HG03025 (cell line): Measurements from ENCODE around the gene HMGN3.

Source experiments
- ATAC-seq: cut with Tn5 transposase; IDR thresholded peaks from one replicate; pipeline ENCODE4 v1.9.1; 2021; ENCODE audit warnings: mild to moderate bottlenecking, moderate library complexity; ENCODE audit not compliant: unreplicated experiment, low FRiP score

The HMGN3 gene

GRCh38 chr6:79233611-79234149 lies 802 bp downstream of the HMGN3 start:
- ATAC-seq: peak; percentile 69

DNA sequence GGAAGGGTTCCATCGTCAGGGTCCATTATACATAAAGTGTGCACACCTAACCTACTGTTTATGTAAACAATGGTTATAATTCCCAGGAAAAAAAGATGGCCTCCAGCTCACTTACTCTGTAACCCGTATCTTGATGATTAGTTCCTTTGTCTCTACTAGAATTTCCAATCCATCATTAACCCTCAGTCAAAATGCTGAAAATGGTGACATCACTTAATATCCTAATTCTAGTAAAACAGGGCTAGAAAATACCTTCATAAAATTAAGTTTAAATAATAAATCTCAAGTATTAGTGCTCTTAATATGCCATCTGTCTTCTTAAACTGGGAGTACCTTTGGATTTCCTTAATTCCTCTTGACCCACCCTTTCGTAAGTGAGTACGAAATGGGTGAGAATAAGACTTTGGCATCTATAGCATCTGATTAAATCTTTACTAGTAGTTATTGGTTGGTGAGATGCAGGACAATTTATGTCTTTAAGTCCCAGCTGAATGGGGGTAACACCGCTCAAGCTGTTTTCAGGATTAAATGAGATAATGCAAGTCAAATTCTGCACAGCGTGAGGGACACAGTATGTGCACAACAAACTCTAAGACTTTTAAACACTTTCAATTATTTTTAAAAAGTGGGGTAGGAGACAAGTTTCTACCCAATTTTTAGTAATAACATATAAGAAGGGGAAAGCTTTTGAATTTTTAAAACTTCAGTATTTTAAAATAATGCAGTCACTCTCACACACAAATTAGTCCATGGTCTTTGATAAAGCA lies 1.6 kb downstream of the HMGN3 start:
- no peak for ATAC-seq

DNA sequence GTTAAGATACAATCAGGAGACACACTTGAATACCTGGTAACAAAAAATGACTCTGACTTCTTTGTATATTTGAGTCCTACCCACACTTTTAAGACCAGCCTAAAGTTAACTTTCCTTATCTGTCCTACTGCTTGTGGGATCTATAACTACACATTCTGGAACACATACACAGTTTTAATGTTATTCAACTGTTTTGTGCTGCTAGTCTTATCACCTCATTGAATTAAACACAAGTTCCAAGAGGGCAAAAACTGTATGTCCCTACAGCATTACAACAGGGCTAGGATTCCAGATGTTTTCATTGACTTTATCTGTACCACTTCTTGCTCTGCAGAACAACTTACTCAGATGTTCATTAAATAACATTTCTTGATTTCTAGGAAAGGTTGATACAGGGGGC lies 2.8 kb downstream of the HMGN3 start:
- ATAC-seq: no peak

DNA sequence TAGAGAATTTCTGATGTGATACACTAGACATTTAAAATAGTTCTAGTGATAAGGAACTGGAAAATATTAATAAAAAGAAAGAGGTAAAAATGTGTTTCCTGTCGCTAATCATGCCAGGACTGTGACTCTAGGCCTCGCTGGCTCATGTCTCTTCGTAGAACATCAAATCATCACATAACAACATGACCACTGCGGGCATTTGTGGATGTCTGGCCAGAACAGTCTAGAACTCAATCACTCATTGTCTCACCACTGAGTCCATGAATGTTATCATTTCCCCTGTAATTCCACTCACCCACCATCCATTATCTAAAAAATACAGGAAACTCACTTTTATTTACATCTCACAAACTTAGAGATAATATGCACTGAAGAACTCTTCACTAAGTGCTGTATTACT lies 3.4 kb downstream of the HMGN3 start:
- no peak for ATAC-seq

- no peak for ATAC-seq
Measured at GRCh38 chr6:79230149-79230548, 4.3 kb downstream of the HMGN3 start.

GRCh38 chr6:79227445-79227844 lies 7.0 kb downstream of the HMGN3 start:
- no peak for ATAC-seq

DNA sequence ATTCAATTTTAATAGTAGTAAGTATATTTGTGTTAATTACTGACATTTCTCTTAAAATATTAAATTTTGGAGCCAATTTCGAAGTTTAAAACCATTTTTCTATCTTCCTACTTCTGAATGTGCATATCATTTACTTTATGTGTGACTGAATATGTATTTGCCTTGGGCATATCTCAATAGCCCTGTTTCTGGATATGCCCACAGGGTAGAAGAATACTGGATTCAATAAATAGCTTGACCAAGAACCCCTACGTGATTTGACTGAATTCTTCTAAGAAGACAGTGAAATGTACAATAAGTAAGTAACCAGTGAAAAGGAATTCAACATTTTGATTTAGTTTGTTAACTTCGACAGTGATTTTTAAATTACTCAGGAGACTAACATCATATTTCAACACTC lies 7.8 kb downstream of the HMGN3 start:
- no peak for ATAC-seq

DNA sequence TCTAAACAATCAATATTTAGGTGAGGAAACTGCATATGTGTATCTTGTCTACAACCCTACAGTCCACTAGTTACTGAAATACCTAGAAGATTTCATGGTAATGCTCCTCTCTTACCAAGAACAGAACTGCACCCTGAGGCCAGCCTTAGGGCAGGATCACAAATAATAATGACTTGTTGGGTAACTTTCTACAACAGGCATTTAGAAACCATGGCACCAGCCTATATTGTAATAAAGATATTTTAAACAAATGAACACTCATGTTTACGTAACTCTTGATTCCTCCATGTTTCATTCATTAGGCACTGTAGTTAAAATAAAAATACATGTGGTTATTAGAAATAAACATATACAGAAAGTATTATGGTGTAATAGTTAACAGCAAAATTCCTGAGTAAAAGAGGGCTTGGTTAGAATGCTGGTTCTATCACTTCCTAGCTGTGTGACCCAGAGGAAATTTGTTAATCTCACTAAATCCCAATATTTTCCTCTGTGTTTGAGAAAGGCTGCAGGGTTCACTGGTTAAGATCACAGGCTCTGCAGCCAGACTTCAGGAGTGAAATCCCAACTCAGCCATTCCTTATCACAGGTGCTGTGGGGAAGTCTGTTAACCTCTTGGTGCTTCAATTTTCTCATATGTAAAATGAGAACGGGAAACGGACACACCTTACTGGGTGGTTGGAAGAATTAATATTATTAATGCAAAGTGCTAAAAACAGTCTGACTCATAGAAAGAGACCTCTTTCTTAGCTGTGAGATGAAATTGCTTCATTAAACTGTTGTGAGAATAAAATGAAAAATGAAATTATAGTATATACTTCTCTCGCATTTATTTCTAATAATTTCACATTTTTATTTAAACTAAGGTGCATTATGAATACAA lies 8.5 kb downstream of the HMGN3 start:
- no peak for ATAC-seq

- ATAC-seq: no peak
Measured at GRCh38 chr6:79223611-79224404, 10.7 kb downstream of the HMGN3 start.

DNA sequence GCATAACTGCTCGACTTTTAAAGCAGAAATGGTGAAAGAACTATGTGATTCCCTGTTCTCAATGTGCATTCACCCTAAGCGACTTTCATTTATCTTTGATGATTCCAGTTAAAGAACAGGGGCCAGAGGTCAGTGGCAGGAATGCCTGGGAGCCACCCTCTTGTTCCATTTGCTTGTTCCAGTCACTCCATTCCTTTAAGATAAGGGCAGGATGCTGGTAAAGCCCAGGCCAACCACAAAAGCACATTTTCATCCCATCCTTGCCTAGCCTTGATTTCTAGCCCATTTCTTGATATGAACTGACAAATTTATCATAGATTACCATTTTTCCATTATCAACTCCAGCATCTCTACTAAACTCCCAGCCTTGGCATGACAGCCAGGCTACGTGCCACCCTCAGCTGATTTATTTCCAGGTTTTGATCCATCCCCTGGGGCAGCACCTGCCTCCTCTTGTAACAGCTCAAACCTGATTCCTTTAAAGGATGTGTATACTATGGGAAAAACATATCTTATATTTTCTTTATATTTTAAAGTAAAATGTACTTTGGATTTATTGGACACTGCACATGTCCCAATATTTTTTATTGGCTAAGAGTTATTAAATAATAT lies 19.2 kb downstream of the HMGN3 start:
- ATAC-seq: no peak

DNA sequence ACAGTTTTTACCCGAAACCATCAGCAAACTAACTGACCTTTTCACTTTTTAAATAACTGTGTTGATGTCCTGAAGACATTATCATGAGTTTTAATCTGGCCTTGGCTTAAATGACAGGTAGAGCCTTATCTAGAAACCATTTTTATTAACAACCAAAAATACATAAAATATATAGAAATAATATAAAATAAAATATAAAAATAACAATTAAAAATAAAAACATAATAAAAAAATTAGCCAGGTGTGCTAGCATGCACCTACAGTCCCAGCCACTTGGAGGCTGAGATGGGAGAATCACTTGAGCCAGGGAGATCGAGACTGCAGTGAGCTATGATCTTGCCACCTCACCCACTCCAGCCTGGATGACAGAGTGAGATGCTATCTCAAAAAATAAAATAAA lies 21.6 kb downstream of the HMGN3 start:
- no peak for ATAC-seq

GRCh38 chr6:79208816-79209215 lies 25.7 kb downstream of the HMGN3 start:
- ATAC-seq: no peak

DNA sequence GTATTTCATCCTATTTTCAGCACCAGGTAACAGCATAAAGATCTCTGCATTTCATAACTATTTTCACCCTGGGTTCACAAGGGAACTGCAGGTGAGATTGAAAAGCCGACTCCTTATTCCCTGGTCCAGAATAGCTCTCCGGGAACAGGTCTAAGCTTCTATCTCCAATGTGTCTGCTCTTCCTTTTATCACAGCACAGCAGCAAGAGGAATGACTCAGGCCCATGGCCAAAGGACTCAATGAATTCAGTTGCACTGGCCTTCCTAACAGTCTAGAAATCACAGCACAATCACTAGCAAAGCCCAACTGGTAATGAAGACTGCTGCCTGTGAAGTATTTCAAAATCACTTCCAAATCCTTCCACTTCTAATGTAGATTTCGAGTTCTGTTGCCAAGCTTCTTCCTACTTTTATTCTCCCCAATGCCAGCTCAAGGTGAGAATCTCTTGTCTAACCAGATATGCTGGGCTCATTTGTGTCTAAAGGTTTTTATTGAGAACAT lies 30.7 kb downstream of the HMGN3 start:
- no peak for ATAC-seq

- ATAC-seq: no peak
Measured at GRCh38 chr6:79202556-79202955, 31.9 kb downstream of the HMGN3 start.

GRCh38 chr6:79201983-79202382 lies 32.5 kb downstream of the HMGN3 start:
- no peak for ATAC-seq

GRCh38 chr6:79201143-79201542 lies 33.3 kb downstream of the HMGN3 start:
- ATAC-seq: no peak

GRCh38 chr6:79196912-79197311 lies 37.6 kb downstream of the HMGN3 start:
- ATAC-seq: no peak

- no peak for ATAC-seq
Measured at GRCh38 chr6:79193971-79194370, 40.5 kb downstream of the HMGN3 start.

- no peak for ATAC-seq
Measured at GRCh38 chr6:79189760-79190350, 44.6 kb downstream of the HMGN3 start.
